ENCODE results near the gene GNL1. TPM values are rescaled to one million over a fixed set of nuclear protein-coding genes. Genes with fewer than 3 reads are reported as not detected.

Gene GNL1
- total and polyA plus RNA-seq, 4 donors = 40.3 to 97.1 (median 77.3) TPM

GRCh38 chr6:30491991-30492952 is 64.0 kb downstream of the GNL1 start:
- Histone ChIP-seq H3K27ac (ENCODE audit: low read depth, low read length) (no peak overlapping the region), H3K4me3 (ENCODE audit: low read depth, low read length) (no peak overlapping the region), H3K9me3 (ENCODE audit: control insufficient read depth, insufficient read depth, low read length) (no peaks in the 10 kb centered on the region), H3K36me3 (ENCODE audit: control insufficient read depth, insufficient read depth, low read length) (peaks cover 9% of the 10 kb centered on the region), H3K4me1 (ENCODE audit: control insufficient read depth, insufficient read depth, low read length) (peaks cover 23% of the 10 kb centered on the region), H3K27me3 (ENCODE audit: control insufficient read depth, insufficient read depth, low read length) (peaks cover 25% of the 10 kb centered on the region)
- WGBS (ENCODE audit: insufficient coverage) = 92% methylated on average over 9 of the region's 16 CpGs
- DNase-seq (ENCODE audit: low read depth in 4 of 6, low spot score in 6 of 6) = no peak

Small RNA genes within 50 kb of the gene (small RNA-seq; reads per million reads assigned to genes)
- 3.8 reads per million, percentile 94 among the genes with 10 or more reads in this experiment for gene MIR877 (ENCODE audit: low replicate concordance)

Other genes starting within 250 kb of the GNL1 start
- 10 to 100 TPM in 1 of 2 donors, 1 to 10 TPM in 1; 7.4 to 13.1 TPM for gene TRIM39, start 229.6 kb downstream of the GNL1 start, total RNA-seq
- gene TRIM39, start 229.6 kb downstream of the GNL1 start, polyA plus RNA-seq (ENCODE audit: insufficient read length in 2 of 2) = 10 to 100 TPM; 11.3 to 11.8 TPM
- gene RPP21, start 211.3 kb downstream of the GNL1 start, total RNA-seq = 10 to 100 TPM; 15.7 to 41.3 TPM
- gene RPP21, start 211.3 kb downstream of the GNL1 start, polyA plus RNA-seq (ENCODE audit: insufficient read length in 2 of 2) = 10 to 100 TPM; 49.1 to 56.9 TPM
- gene HLA-E, start 67.0 kb downstream of the GNL1 start, total RNA-seq = 100 to 1,000 TPM; 104 to 173 TPM
- 10 to 100 TPM; 78.9 to 81.2 TPM for gene HLA-E, start 67.0 kb downstream of the GNL1 start, polyA plus RNA-seq (ENCODE audit: insufficient read length in 2 of 2)
- 10 to 100 TPM in 1 of 2 donors, 1 to 10 TPM in 1; 8.3 to 20.5 TPM for gene PRR3, start 806 bp upstream of the GNL1 start, total RNA-seq
- 10 to 100 TPM; 39.1 to 46.0 TPM for gene PRR3, start 806 bp upstream of the GNL1 start, polyA plus RNA-seq (ENCODE audit: insufficient read length in 2 of 2)
- gene ABCF1, start 15.0 kb upstream of the GNL1 start, total RNA-seq = 10 to 100 TPM; 26.4 to 41.0 TPM
- 10 to 100 TPM; 59.5 to 60.6 TPM for gene ABCF1, start 15.0 kb upstream of the GNL1 start, polyA plus RNA-seq (ENCODE audit: insufficient read length in 2 of 2)
- gene PPP1R10, start 60.8 kb upstream of the GNL1 start, total RNA-seq = 10 to 100 TPM; 26.0 to 56.9 TPM
- gene PPP1R10, start 60.8 kb upstream of the GNL1 start, polyA plus RNA-seq (ENCODE audit: insufficient read length in 2 of 2) = 10 to 100 TPM; 45.2 to 46.6 TPM
- 10 to 100 TPM; 40.5 to 61.9 TPM for gene MRPS18B, start 61.4 kb upstream of the GNL1 start, total RNA-seq
- 10 to 100 TPM; 45.4 to 46.1 TPM for gene MRPS18B, start 61.4 kb upstream of the GNL1 start, polyA plus RNA-seq (ENCODE audit: insufficient read length in 2 of 2)
- 10 to 100 TPM; 18.7 to 27.2 TPM for gene ATAT1, start 70.4 kb upstream of the GNL1 start, total RNA-seq
- gene ATAT1, start 70.4 kb upstream of the GNL1 start, polyA plus RNA-seq (ENCODE audit: insufficient read length in 2 of 2) = 100 to 1,000 TPM; 175 to 184 TPM
- 10 to 100 TPM in 1 of 2 donors, 1 to 10 TPM in 1; 8.5 to 11.8 TPM for gene C6orf136, start 90.6 kb upstream of the GNL1 start, total RNA-seq
- 10 to 100 TPM; 35.5 to 51.1 TPM for gene C6orf136, start 90.6 kb upstream of the GNL1 start, polyA plus RNA-seq (ENCODE audit: insufficient read length in 2 of 2)
- 10 to 100 TPM; 17.9 to 29.7 TPM for gene DHX16, start 116.5 kb upstream of the GNL1 start, total RNA-seq
- 10 to 100 TPM; 30.9 to 35.2 TPM for gene DHX16, start 116.5 kb upstream of the GNL1 start, polyA plus RNA-seq (ENCODE audit: insufficient read length in 2 of 2)
- 10 to 100 TPM; 14.5 to 28.9 TPM for gene PPP1R18, start 130.2 kb upstream of the GNL1 start, total RNA-seq
- gene PPP1R18, start 130.2 kb upstream of the GNL1 start, polyA plus RNA-seq (ENCODE audit: insufficient read length in 2 of 2) = 10 to 100 TPM; 46.7 to 49.3 TPM
- 1 to 10 TPM; 1.9 to 7.3 TPM for gene NRM, start 134.5 kb upstream of the GNL1 start, total RNA-seq
- gene NRM, start 134.5 kb upstream of the GNL1 start, polyA plus RNA-seq (ENCODE audit: insufficient read length in 2 of 2) = 10 to 100 TPM; 19.8 to 23.6 TPM
- 10 to 100 TPM; 13.8 to 16.8 TPM for gene MDC1, start 160.8 kb upstream of the GNL1 start, total RNA-seq
- 10 to 100 TPM; 35.1 to 40.3 TPM for gene MDC1, start 160.8 kb upstream of the GNL1 start, polyA plus RNA-seq (ENCODE audit: insufficient read length in 2 of 2)
- gene TUBB, start 163.9 kb upstream of the GNL1 start, total RNA-seq = 100 to 1,000 TPM; 483 to 700 TPM
- 1,000 to 10,000 TPM; 1,177 to 1,220 TPM for gene TUBB, start 163.9 kb upstream of the GNL1 start, polyA plus RNA-seq (ENCODE audit: insufficient read length in 2 of 2)
- 100 to 1,000 TPM in 1 of 2 donors, 10 to 100 TPM in 1; 69.4 to 106 TPM for gene FLOT1, start 186.2 kb upstream of the GNL1 start, total RNA-seq
- 100 to 1,000 TPM; 208 to 215 TPM for gene FLOT1, start 186.2 kb upstream of the GNL1 start, polyA plus RNA-seq (ENCODE audit: insufficient read length in 2 of 2)
- gene IER3, start 188.1 kb upstream of the GNL1 start, total RNA-seq = 10 to 100 TPM in 1 of 2 donors, 1 to 10 TPM in 1; 6.8 to 23.9 TPM
- 10 to 100 TPM in 1 of 2 donors, 1 to 10 TPM in 1; 9.0 to 11.1 TPM for gene IER3, start 188.1 kb upstream of the GNL1 start, polyA plus RNA-seq (ENCODE audit: insufficient read length in 2 of 2)

Data from spinal cord (tissue), 10 donors.